Calu3 (cell line): ENCODE measurements around the gene KRT83. TPM values are rescaled to one million over a fixed set of nuclear protein-coding genes. Genes with fewer than 3 reads are reported as not detected.

Experiments
- Bru-seq: library from RNA; stranded (reverse); fragments of 400-500 nt; gene quantifications from one replicate; lab custom pipeline; 2021; lab: Mats Ljungman, UMichigan
- BruChase-seq, 2 experiments: library from RNA; stranded (reverse); fragments of 400-500 nt; gene quantifications; one replicate each; lab custom pipeline; 2021; lab: Mats Ljungman, UMichigan
- BruUV-seq: library from RNA; stranded (reverse); fragments of 400-500 nt; replicated peaks from 2 replicates; lab custom pipeline; 2021; lab: Mats Ljungman, UMichigan
- CTCF ChIA-PET: fragments of 300-600 bp; sonication (Branson Sonifier 250); formaldehyde crosslinking; loops from one replicate; lab custom pipeline; 2022; ENCODE audit warnings: antibody characterized with exemption; lab: Charles Lee
- DNase-seq: peaks from one replicate; pipeline ENCODE4 v3.0.0; 2022
- H3K27ac Mint-ChIP-seq: one replicate; pipeline ENCODE4 v1.8.0; 2022; ENCODE audit warnings: mixed read lengths; ENCODE audit not compliant: unreplicated experiment
- H3K27me3 Mint-ChIP-seq: one replicate; pipeline ENCODE4 v1.8.0; 2022; ENCODE audit warnings: mixed read lengths; ENCODE audit not compliant: unreplicated experiment
- H3K36me3 Mint-ChIP-seq: one replicate; pipeline ENCODE4 v1.8.0; 2022; ENCODE audit warnings: mild to moderate bottlenecking, moderate library complexity, mixed read lengths; ENCODE audit not compliant: insufficient read depth, unreplicated experiment
- H3K4me1 Mint-ChIP-seq: one replicate; pipeline ENCODE4 v1.8.0; 2022; ENCODE audit warnings: mild to moderate bottlenecking, low read depth, mixed read lengths; ENCODE audit not compliant: unreplicated experiment
- H3K4me3 Mint-ChIP-seq: one replicate; pipeline ENCODE4 v1.8.0; 2022; ENCODE audit warnings: mild to moderate bottlenecking, low read depth, moderate library complexity, mixed read lengths; ENCODE audit not compliant: unreplicated experiment
- H3K9me3 Mint-ChIP-seq: one replicate; pipeline ENCODE4 v1.8.0; 2022; ENCODE audit warnings: low read depth, mixed read lengths; ENCODE audit not compliant: unreplicated experiment
- CTCF ChIP-seq: fragments of 200-600 bp; IDR thresholded peaks from one replicate; pipeline ENCODE4 v1.8.0; 2022; ENCODE audit warnings: antibody characterized with exemption; ENCODE audit not compliant: unreplicated experiment
- intact Hi-C: fragments of 100-400 bp; cut with micrococcal nuclease; formaldehyde crosslinking; loops from one replicate; pipeline ENCODE4 v1.10.0; 2022; ENCODE audit not compliant: unreplicated experiment
- long read RNA-seq: library from polyadenylated mRNA; stranded (forward); transcript quantifications from one replicate; pipeline ENCODE4 v2.0.0, GENCODE V29; 2022
- total RNA-seq: library from RNA; stranded (reverse); gene quantifications from 2 replicates; pipeline ENCODE4 v1.2.3, GENCODE V29; 2022

The KRT83 gene
- not detected in 2 replicates for total RNA-seq
- not detected for Bru-seq, nascent RNA
- BruChase-seq, experiment 1, labeled RNA remaining after a 6-hour chase: percentile 9 among the genes with signal in this experiment
- BruChase-seq, experiment 2, labeled RNA remaining after a 2-hour chase: percentile 9 among the genes with signal in this experiment
- long read RNA-seq: 0 reads

GRCh38 chr12:52320784-52321400, at the start of gene KRT83:
TSS of gene KRT83 (minus strand) at chr12:52321398. CDS start at chr12:52321335, 63 bp downstream.
- CTCF ChIA-PET: no interaction called here
- no peak for TF ChIP-seq CTCF
- H3K36me3 Mint-ChIP-seq: no peaks in the 10 kb centered on the region
- H3K9me3 Mint-ChIP-seq: no peaks in the 10 kb centered on the region
- intact Hi-C loops: loop anchor here (10.0 kb wide), 1 partner anchor 76 kb away; no protein-coding TSS in a partner anchor
- no peak within 1 kb of the TSS for H3K4me3 Mint-ChIP-seq
- DNase-seq: no peak
- peaks cover 8% of the 10 kb centered on the region for H3K4me1 Mint-ChIP-seq
- BruUV-seq: no TSS peak
- H3K27ac Mint-ChIP-seq: peak within 1 kb of the TSS; percentile 33
- no peaks in the 10 kb centered on the region for H3K27me3 Mint-ChIP-seq

GRCh38 chr12:52369809-52370208, 48.6 kb upstream of the KRT83 start:
- no peak for TF ChIP-seq CTCF
- CTCF ChIA-PET: no interaction called here
- Mint-ChIP-seq H3K4me1 (peaks cover 14% of the 10 kb centered on the region), H3K36me3 (no peaks in the 10 kb centered on the region), H3K27me3 (no peaks in the 10 kb centered on the region), H3K9me3 (no peaks in the 10 kb centered on the region), H3K27ac (no peak overlapping the region), H3K4me3 (no peak overlapping the region)
- no TSS peak for BruUV-seq
- DNase-seq: no peak
- intact Hi-C loops: loop anchor here (10.0 kb wide), 2 partner anchors 215 to 615 kb away; no protein-coding TSS in a partner anchor

- TF ChIP-seq CTCF: no peak
- H3K9me3 Mint-ChIP-seq: no peaks in the 10 kb centered on the region
- H3K4me1 Mint-ChIP-seq: peaks cover 14% of the 10 kb centered on the region
- CTCF ChIA-PET: no interaction called here
- no peak for DNase-seq
- intact Hi-C loops: no loop called here
- H3K36me3 Mint-ChIP-seq: no peaks in the 10 kb centered on the region
- H3K27ac Mint-ChIP-seq: no peak overlapping the region
- BruUV-seq: no TSS peak
- no peaks in the 10 kb centered on the region for H3K27me3 Mint-ChIP-seq
- no peak overlapping the region for H3K4me3 Mint-ChIP-seq
Measured at GRCh38 chr12:52369211-52369610, 48.0 kb upstream of the KRT83 start.

- no peaks in the 10 kb centered on the region for H3K27me3 Mint-ChIP-seq
- no peak overlapping the region for H3K27ac Mint-ChIP-seq
- no peak for DNase-seq
- no peak overlapping the region for H3K4me3 Mint-ChIP-seq
- H3K9me3 Mint-ChIP-seq: no peaks in the 10 kb centered on the region
- intact Hi-C loops: no loop called here
- CTCF ChIA-PET: no interaction called here
- BruUV-seq: no TSS peak
- peaks cover 14% of the 10 kb centered on the region for H3K4me1 Mint-ChIP-seq
- no peaks in the 10 kb centered on the region for H3K36me3 Mint-ChIP-seq
- no peak for TF ChIP-seq CTCF
Measured at GRCh38 chr12:52368508-52368907, 47.3 kb upstream of the KRT83 start.
